GM21381 (cell line): ENCODE results near the gene DAB1.

ENCODE experiments used
- ATAC-seq: cut with Tn5 transposase; IDR thresholded peaks from one replicate; pipeline ENCODE4 v1.9.1; 2021; ENCODE audit warnings: mild to moderate bottlenecking, moderate library complexity; ENCODE audit not compliant: unreplicated experiment

The DAB1 gene

DNA sequence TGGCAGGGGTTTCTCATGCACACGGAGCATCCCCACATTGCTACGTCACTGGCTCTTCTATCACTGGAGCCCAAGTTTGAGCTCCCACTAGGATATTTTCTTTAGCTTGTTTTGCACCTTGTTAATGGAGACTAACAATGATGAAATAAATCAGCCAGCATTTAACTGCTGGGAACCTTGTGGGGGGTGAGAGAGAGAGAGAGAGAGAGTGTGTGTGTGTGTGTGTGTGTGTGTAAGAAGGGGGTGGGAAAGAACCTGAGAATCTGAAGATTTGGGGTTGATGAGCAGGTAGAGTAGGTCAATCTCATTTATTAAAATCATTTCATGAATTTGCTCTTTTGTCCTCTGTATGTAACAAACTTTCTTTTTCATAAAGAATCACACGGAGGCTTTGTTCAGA, 458.7 kb downstream of the DAB1 start:
- ATAC-seq: no peak

DNA sequence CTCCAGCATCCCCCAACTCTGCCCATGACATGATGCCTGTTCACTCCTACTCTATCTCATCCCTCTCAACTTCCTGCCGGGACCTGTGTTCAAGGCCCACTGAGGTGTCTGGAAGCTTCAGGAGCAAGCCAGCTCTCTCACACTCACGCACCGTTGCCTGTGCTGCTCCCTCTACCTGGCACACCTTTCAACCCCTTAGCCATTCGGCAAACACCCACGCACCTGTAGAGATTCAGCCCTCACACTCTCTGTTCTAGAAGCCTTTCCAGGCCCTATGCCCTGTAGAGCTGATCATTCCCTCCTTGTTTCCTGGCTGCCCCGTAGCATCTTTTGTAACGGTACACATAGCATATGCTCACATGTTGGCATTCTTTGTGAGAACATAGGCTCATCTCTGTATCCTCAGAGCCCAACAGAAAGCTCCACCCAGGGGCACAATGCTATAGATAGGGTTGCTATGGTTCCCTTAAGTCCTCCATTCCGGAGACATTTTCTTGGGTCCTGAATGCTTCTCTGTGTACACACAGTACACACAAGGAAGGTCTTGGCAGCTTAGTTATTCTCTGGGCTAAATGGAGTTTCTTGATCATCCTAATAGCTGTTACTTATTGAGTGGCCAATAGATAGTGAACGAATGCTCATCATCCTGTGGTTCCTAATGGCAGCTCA, 459.4 kb downstream of the DAB1 start:
- ATAC-seq: no peak

GRCh38 chr1:56963667-56964066, 460.2 kb downstream of the DAB1 start:
- no peak for ATAC-seq

DNA sequence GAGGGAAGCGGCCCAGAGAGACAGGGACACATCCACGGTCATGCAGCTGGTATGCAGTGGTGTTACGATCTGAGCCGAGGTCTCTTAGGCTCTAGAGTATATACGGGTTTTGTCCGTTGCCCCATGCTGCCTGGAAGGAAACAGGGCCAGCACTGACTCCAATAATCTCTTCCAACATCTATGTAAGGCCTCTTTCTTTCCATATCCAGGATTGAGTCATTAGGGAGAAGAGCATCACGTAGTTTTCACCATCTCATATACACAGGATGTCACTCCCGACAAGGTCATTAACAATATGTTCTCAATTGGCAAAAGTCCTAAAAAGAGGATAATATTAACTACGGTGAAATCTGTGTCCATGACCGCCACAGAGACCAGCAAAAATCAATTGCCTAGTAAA, 462.4 kb downstream of the DAB1 start:
- no peak for ATAC-seq

GRCh38 chr1:56958526-56958925, 465.3 kb downstream of the DAB1 start:
- ATAC-seq: no peak

DNA sequence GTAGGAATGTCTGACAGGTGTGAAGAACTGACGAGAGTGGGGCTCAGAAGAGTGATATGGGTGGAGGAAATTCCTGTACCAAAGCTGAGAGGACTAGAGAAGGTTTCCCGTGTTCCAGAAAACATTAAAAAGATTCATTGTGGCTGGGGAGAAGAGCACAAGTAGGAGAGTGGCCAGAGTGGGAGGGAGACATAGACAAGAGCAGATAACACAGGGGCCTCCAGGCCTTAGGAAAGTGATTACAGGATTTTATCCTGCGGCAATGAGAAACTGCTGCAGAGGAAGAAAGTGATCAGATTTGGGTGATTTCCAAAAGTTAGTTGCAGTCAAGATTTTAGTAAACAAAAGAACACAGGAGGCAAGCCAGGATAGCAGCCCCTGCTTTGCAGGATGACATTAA, 465.9 kb downstream of the DAB1 start:
- ATAC-seq: no peak

GRCh38 chr1:56954664-56955063, 469.2 kb downstream of the DAB1 start:
- ATAC-seq: no peak

DNA sequence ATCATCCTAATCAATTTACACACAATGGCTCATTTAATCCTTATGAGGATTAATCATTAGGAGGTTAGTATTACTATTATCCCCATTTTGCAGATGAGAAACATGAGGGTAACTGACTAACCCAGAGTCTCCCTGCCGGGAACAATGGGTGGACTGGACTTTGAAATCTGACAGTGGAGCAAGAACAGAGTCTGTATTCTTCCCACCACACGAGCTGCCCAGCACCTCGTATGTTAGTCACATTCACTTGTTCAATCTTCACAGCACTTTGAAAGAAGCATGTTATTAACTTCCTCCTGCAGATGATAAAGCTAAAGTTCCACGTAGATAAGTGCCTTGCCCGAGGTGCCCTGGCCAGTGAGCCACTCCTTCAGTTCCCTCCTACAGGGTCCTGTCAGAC, 470.5 kb downstream of the DAB1 start:
- ATAC-seq: no peak

DNA sequence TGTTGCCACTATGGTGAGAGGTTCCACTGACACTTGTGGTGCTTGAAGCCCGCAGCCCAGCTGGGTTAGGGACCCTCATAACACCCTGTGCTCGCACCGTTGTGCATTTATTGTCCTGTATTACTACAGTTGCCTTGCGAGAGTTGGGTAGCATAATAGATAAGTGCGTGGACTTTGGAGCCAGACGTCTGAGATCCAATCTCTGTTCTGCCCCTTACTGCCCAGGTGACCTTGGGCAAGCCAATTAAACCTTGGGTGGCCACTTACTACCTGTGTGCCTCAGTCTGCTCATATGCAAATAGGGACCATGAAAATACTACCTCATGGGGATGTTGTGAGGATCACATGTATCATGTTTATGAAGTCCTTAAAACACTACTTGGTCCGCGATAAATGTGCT, 471.4 kb downstream of the DAB1 start:
- ATAC-seq: no peak

DNA sequence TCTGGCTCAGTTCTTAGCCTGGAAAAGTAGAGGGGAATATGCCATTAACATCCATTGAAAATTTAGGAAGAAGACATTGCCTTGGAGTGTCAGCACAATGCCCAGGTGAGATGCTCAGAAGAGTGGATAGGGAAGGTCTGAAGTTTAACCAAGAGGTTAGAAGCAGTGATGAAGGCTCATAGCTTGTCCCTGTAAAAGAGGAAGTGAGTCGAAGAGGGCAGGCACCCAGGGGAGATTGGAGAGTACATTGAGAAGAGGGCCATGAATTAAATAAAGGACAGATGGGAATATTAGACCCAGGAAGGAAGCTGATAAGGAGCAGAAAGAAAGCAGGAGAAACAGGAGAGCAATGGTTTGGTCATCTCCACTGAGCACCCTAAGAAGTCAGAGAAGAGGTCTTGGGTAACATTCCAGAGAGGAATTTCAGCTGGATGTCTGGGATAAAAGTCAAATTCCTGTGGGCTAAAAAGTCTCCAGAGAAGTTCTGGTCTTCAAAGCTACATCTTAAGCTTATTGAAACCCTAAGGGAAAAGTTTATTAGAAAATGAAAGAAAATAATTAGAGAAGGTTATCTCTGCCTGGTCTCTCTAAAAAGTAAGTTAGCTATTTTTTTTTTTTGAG, 475.3 kb downstream of the DAB1 start:
- no peak for ATAC-seq
